Left renal pelvis (tissue), 4 donors: Measurements from ENCODE around the gene ZNF574. TPM values are rescaled to one million over a fixed set of nuclear protein-coding genes. Genes with fewer than 3 reads are reported as not detected.

Experiments
- DNase-seq, 4 donors: peaks; one replicate each; pipeline ENCODE4 v3.0.0-alpha.2; 2013; ENCODE audit warnings: low read depth in 4 of 4, low spot score in 3 of 4
- polyA plus RNA-seq, 4 donors: library from polyadenylated mRNA; unstranded; fragments of 120-200 nt; gene quantifications; one replicate each; pipeline ENCODE4 v1.2.1, GENCODE V29; 2013; ENCODE audit not compliant: insufficient read length in 4 of 4

Gene ZNF574
- polyA plus RNA-seq, 4 donors, result 12.4 to 16.9 (median 12.9) TPM

DNA sequence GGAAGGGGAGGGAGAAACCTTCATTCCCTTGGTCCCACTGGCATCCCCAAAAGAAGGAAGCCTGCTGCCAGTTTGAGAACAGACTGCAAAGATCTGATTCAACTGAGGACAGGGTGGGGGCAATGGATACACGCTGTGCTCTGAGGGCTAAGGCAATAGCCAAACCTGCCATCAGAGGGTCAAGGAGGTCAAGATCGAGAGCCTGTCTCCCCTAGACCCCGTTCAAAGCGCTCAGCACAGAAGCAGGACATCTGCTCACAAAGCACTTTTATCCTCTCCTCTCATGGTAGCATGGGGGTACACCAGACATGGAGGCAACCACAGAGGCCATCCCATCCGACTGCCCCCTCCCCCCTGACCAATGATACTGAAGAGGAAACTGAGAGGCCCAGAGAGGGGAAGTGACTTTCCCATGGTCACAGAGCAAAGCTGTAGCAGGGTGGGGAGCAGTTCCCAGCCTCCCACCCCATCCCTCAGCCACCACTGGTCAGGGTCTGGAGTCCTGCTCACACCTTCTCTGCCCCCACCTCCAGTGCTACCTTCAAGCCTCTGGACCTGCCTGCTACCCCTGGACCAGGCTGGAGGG lies 45.2 kb downstream of the ZNF574 start:
- no peak for DNase-seq

GRCh38 chr19:42121656-42122069 lies 45.7 kb downstream of the ZNF574 start:
- DNase-seq, result no peak

- DNase-seq, result no peak
Measured at GRCh38 chr19:42122691-42123607, 47.0 kb downstream of the ZNF574 start.

DNA sequence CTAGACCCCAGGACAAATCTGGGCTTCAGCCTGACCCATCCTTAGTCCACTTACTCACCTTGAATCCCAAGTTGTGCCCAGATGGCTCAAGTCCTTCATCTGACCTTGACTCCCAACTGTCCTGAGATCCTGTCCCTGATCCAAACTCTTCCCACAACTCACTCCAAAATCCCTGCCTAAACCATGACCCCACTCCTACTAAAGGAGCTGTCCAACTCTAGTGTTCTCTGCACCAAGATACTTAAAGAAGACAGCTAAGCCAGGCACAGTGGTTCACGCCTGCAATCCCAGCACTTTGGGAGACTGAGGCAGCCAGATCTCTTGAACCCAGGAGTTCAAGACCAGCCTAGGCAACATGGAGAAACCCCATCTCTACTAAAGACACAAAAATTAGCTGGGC lies 47.8 kb downstream of the ZNF574 start:
- DNase-seq, result no peak

- DNase-seq, result no peak
Measured at GRCh38 chr19:42124386-42124901, 48.5 kb downstream of the ZNF574 start.

GRCh38 chr19:42125536-42125935 lies 49.6 kb downstream of the ZNF574 start:
- no peak for DNase-seq

DNA sequence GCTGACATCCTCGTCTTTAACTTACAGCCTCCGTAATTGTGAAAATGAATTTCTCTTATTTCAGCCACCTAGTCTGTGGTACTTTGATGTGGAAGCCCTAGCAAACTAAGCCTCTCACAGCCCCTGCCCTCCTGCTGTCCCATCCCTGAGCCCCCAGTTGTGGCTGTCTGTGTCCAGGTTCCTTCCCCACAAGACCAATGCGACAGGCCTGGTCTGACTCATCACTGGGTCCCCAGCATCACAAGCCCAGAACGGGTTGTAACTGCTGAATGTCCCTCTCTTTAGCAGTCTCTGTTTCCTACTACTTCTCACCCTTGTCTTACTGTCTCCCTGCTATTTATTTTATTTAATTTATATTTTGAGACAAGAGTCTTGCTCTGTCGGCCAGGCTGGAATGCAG lies 50.6 kb downstream of the ZNF574 start:
- DNase-seq, result no peak

- DNase-seq, result no peak
Measured at GRCh38 chr19:42129399-42130253, 53.7 kb downstream of the ZNF574 start.

GRCh38 chr19:42130254-42130573 lies 54.2 kb downstream of the ZNF574 start:
- DNase-seq, result no peak

Other genes starting within 250 kb of the ZNF574 start
- gene LYPD4, start 231.5 kb upstream of the ZNF574 start, polyA plus RNA-seq, result not detected
- not detected for gene DMRTC2, start 231.1 kb upstream of the ZNF574 start, polyA plus RNA-seq
- 1,000 to 10,000 TPM; 1,157 to 1,791 (median 1,238) TPM for gene RPS19, start 215.9 kb upstream of the ZNF574 start, polyA plus RNA-seq
- gene CD79A, start 198.9 kb upstream of the ZNF574 start, polyA plus RNA-seq, result 1 to 10 TPM in 2 of 4 donors, under 1 TPM in 2; 0.62 to 2.3 (median 0.94) TPM
- 10 to 100 TPM; 38.2 to 63.3 (median 45.9) TPM for gene ARHGEF1, start 193.0 kb upstream of the ZNF574 start, polyA plus RNA-seq
- gene ERFL, start 147.7 kb upstream of the ZNF574 start, polyA plus RNA-seq, result under 1 TPM in 3 of 4 donors, not detected in 1; 0.14 to 0.27 (median 0.16) TPM
- gene RABAC1, start 116.8 kb upstream of the ZNF574 start, polyA plus RNA-seq, result 10 to 100 TPM; 58.5 to 87.5 (median 69.5) TPM
- gene ATP1A3, start 81.9 kb upstream of the ZNF574 start, polyA plus RNA-seq, result under 1 TPM in 3 of 4 donors, not detected in 1; 0.26 to 0.69 (median 0.60) TPM
- gene GRIK5, start 6.0 kb upstream of the ZNF574 start, polyA plus RNA-seq, result 10 to 100 TPM; 18.3 to 30.7 (median 21.4) TPM
- gene POU2F2, start 56.3 kb downstream of the ZNF574 start, polyA plus RNA-seq, result 1 to 10 TPM in 3 of 4 donors, under 1 TPM in 1; 0.69 to 1.7 (median 1.2) TPM
- 10 to 100 TPM; 15.9 to 33.8 (median 23.1) TPM for gene DEDD2, start 141.5 kb downstream of the ZNF574 start, polyA plus RNA-seq
- gene ZNF526, start 144.1 kb downstream of the ZNF574 start, polyA plus RNA-seq, result 1 to 10 TPM; 6.6 to 8.7 (median 7.8) TPM
- 10 to 100 TPM; 67.2 to 81.3 (median 68.1) TPM for gene GSK3A, start 166.4 kb downstream of the ZNF574 start, polyA plus RNA-seq
- 10 to 100 TPM; 57.2 to 81.0 (median 63.4) TPM for gene ERF, start 179.0 kb downstream of the ZNF574 start, polyA plus RNA-seq
- gene CIC, start 193.1 kb downstream of the ZNF574 start, polyA plus RNA-seq, result 10 to 100 TPM; 42.7 to 74.0 (median 54.3) TPM
- gene PRR19, start 226.0 kb downstream of the ZNF574 start, polyA plus RNA-seq, result 1 to 10 TPM; 1.7 to 2.1 (median 1.8) TPM
- gene PAFAH1B3, start 226.5 kb downstream of the ZNF574 start, polyA plus RNA-seq, result 100 to 1,000 TPM in 1 of 4 donors, 10 to 100 TPM in 3; 66.6 to 104 (median 73.1) TPM
- 1 to 10 TPM in 3 of 4 donors, under 1 TPM in 1; 0.92 to 2.3 (median 1.5) TPM for gene TMEM145, start 237.1 kb downstream of the ZNF574 start, polyA plus RNA-seq
- 10 to 100 TPM; 33.0 to 47.3 (median 36.3) TPM for gene MEGF8, start 249.5 kb downstream of the ZNF574 start, polyA plus RNA-seq